CD4-positive, alpha-beta T cell treated with Interferon alpha-2 for 1 hour (primary cell): Measurements from ENCODE around the gene ZNF385A.

ENCODE experiments used
- DNase-seq, 2 donors: peaks; one replicate each; pipeline ENCODE4 v3.0.0-alpha.2; 2020 to 2022

ZNF385A gene

GRCh38 chr12:54384591-54385041 lies at the start of gene ZNF385A:
ZNF385A (minus strand) TSS chr12:54384733; CDS start chr12:54384514, 219 bp downstream.
- DNase-seq, result peak in 1 of 2 donors; percentile 69

DNA sequence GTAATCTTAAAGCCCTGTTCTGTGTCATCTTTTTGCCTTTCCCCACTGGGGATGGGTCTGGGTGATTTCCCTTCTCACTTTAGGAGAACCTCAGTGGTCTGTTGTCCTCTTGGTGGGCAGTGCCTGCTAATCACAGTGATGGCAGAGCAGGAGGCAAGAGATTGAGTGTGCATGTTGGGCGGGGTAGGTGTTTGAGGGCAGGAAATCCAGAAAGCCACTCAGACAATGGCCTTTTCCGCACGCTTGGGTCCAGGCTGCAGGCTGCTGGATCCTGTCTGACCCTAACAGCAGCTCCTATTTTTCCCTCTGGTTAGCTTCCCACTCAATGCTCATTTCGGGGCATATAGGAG lies 48.3 kb upstream of the ZNF385A start:
- DNase-seq, result no peak

- no peak for DNase-seq
These were observed 47.6 kb upstream of the ZNF385A start for GRCh38 chr12:54431911-54432814.

DNA sequence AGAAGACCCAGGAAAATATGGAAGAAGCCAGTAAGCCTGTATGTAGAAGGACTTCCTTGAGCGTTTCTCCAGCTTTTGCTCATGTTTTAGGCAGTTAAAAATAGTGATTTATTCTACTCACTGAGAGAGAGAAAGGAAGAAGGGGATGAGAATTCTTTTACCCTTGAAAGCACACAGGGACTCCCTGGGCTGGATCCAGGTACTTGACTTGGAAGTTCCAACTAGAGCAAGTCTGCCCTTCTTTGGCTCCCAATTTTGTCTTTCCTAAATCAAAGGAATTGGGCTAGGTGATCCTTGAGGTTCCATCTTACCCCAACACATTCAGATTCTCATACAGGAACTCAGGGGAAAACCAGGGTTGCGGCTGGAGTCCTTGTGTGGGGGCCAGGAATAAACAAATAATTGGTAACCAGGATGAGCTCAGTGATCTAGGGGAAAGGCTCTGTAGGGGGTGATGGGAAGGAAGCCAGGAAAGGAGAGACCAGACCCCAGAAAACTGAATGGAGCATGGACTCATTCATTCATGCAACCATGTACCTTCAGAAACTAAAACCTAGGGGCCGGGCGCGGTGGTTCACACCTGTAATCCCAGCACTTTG lies 46.0 kb upstream of the ZNF385A start:
- no peak for DNase-seq

DNA sequence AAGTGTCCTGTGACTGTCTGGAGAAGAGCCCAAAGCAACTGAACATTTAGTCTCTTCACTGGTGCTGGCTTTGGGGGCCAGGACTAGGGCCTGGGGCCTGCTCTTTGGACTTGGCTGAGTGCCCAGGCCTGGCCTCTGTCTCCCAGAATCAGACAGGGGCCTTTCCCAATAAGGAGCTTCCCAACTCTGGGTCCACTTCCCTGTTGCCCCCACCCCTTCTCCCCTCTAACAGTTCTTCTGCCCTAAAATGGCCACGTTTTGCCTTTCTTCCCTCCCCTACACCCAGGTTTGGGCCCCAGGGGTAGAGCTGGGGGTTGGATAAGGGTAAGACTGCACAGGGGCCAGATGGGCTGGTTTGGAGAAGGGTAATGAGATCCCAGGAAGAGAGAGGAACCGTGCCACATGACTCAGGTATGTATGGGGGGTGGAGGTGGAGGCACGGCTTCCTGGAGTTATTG lies 44.5 kb upstream of the ZNF385A start:
- no peak for DNase-seq

DNA sequence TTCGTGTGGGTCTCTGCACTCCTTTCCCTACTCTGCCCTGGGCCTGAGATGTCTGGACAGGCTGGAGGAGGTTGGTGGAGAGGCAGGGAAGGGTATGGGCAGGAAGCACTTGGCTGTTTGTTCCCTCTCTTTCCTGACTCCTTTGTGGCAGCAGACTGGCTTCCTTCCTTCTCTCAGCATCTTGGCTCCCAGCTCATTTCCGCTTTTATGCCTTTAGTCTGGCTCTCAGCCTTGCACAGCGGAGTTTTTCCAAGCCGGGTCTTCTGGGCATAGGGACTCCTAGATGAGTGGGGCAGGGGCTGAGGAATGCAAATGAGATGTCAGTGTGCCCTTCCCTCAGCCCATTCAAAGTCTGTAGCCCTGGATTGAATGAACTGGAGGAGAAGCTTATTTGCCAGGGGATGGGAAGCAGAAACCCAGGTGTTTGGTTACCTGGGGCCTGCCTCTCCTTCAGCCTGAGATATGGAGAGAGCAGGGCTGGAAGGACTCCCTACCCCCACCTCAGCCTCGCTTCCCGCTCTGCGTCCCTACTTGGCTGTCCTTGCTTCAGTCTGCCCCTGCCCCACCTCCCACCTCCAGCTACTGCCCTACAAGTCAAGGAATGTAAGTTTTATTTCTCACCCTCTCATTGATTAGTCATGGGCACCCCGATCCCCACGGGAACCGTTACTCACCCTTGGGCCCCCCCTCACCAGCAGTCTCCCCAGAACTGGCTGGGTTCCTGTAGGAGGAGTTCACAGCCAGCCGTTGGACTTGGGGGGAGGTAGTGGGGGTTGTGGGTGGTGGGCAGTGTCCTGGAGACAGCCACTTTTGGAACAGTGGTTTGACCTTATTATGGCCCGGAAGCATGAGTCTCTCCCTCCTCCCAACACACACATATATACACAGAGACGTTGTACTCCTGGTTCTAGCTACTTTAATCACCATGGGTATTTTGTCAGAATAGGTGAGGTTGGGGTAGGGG lies 43.8 kb upstream of the ZNF385A start:
- DNase-seq, result no peak

DNA sequence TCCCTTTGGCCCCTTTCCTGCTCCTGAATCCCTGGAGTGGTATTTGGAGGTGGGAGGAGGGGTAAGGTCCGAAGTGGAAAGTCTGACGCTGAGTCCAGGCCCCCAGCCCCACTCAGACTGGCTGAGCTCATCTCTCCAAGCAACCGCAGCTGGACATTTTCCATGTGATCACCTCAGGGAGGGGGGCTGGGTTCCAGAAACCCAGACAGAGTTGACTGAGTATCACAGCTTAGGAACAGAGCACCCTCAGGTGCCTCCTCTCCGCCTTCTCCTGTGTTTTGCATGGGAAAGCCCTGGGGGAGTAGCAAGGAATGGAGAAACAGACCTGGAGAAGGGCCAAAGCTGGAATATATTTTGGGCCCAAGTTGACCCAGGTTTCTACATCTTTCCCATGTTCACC lies 42.6 kb upstream of the ZNF385A start:
- DNase-seq, result no peak

DNA sequence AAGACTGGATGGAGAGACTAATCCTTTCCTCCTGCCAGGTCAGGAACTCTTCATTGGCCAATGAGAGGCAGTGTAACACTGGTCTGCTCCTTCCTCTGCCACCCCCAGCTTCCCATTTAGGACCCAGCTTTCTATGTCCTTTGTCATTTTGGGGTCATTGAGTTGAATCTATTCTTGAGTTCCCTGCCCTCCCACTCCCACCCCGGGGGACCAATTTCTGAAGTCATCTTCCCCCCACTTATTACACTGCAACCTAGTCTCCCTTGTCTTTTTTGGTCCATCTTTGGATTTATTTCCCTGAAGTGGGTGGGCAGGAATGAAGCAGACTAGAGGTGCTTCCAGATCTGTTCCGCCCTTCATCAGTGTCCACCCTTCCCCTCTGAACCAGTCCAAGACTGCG lies 42.2 kb upstream of the ZNF385A start:
- no peak for DNase-seq

- no peak for DNase-seq
These were observed 41.2 kb upstream of the ZNF385A start for GRCh38 chr12:54425702-54426101.

- DNase-seq, result no peak
These were observed 39.7 kb upstream of the ZNF385A start for GRCh38 chr12:54424224-54424623.

DNA sequence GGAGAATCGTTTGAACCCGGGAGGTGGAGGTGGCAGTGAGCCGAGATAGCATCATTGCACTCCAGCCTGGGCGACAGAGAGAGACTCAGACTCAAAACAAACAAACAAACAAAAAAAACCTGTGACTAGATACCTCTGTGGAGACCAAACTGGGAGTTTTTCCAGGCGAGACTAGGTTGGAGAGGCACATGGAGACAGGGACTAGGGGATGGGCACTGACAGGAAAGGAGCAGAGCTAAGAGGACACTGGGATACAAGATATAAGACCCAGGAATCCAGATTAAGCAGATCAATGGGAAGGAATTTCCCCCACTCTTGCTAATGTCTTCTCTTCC lies 39.2 kb upstream of the ZNF385A start:
- no peak for DNase-seq

DNA sequence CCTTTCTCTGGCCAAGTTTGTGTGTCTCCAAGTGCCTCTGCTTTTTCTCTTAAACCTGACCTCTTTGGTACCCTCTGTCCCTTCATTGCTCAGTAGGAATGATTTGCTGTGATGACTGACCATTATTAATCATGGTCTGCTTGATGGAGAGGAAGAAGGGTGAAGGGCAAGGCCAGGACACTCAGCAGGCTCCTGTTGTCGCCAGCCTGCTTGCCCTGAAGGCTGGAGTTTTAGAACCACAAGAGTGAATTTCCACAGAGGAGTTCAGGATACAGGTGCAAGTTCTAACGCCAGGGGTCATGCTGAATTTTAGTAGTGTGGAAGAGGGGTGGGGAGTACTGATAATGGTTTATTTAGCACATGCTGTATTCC lies 37.3 kb upstream of the ZNF385A start:
- DNase-seq, result no peak

- no peak for DNase-seq
These were observed 36.8 kb upstream of the ZNF385A start for GRCh38 chr12:54421175-54421878.

DNA sequence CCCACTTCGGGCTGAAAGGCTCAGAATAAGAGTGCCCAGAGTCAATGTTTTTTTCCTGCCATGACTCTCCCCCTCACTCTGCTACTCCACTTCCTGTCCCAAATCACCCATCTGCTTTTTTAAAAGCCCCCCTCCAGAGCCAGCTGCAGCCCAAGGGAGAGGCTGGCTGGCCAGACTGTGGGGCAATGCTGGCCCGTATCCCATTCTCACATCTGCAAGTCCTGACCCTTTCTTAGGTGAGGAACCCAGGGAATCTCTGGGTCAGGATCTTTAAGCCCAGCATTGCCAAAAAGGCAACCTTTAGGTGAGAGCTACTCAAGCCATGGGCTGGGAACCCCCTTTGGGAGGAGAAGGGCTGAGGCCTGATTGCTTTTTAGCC lies 36.2 kb upstream of the ZNF385A start:
- no peak for DNase-seq

DNA sequence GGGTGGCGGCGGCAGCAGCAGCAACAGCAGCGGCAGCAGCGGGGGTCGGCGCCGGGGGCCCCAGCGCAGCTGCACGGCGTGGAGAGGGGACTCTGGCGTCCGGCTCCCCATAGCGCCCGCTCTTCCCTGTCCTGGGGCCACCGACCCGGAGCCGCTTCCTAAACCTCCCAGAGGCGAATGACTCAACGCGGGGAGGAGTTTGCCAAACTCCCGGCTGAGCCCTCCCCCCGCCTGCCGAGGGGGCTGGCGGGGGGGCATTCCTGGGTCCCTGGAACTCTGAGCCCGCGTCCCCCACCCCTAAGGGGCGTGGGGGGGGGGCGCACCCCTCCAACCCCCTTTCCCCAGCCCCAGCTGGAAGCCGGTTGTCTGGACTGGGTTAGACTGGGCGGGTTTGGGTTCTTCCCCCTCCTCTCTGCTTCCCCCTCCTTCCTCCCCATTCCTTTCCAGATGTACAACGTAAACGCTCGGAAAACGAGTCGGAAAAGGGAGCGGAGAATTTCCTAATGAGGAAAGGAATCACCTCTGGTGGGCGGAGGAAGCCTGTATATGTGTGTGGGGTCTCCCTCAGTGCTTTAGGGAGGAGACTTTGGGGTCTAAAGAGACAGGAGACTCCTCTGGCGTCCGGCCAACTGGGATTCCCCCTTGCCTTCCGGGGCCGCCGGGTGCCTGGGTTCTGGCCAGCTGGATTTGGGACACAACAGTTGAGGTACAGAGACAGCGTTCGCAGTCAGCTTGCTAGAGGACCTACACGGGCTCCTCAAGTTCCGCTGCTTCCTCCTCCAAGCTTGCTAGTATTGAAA lies 34.8 kb upstream of the ZNF385A start, which contains the start of gene ITGA5:
Gene ITGA5 (minus strand): TSS at position 179 of the 800 bp plus-strand sequence. CDS start 68 bp downstream, at position 111.
- peak; percentile 41 for DNase-seq

DNA sequence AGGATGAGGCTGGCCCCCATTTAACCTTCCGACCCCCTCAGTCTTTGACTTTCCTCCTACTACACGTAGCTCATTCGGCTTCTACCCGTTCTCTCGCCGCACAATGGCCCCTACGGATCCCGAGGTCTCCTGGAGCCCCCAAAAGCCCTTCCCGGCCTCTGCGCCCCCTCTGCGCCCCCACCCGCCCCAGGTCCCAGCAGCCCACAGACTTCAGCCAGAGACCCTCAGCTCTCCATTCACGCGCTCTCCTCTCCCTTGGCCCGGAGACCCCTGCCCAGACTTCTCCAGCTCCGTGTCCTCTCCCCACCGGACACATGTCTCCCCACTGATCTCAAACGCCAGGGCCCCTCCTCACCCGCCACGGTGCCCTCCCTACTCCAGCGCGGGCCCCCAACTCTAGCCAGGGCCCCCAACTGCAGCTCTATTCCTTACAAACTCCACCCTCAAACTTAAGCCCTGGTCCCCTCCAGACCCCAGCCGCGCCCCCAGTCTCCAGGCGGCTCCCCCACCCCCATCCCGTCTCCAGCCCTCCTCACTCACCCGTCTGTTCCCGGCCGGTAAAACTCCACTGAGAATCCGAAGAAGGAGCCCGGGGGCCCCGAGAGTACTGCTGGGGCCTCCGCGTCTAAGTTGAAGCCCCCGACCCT lies 34.0 kb upstream of the ZNF385A start:
- no peak for DNase-seq

GRCh38 chr12:54417712-54418440 lies 33.3 kb upstream of the ZNF385A start:
- peak in 1 of 2 donors; percentile 41 for DNase-seq

- peak in 1 of 2 donors; percentile 31 for DNase-seq
These were observed 32.4 kb upstream of the ZNF385A start for GRCh38 chr12:54416687-54417603.
